Ascending aorta (tissue), 2 donors: Measurements from ENCODE around the gene KRTAP10-3. TPM values are rescaled to one million over a fixed set of nuclear protein-coding genes. Genes with fewer than 3 reads are reported as not detected.

ENCODE experiments used
- DNase-seq, 2 donors: peaks; one replicate each; pipeline ENCODE4 v3.0.0-alpha.2; 2019; ENCODE audit warnings: low spot score in 2 of 2
- H3K27ac ChIP-seq, 2 donors: fragments of 200-600 bp; sonication (generic); one replicate each; pipeline ENCODE4 v1.5.1; 2016 to 2017; ENCODE audit warnings: mild to moderate bottlenecking in 1 of 2
- H3K27me3 ChIP-seq: fragments of 200-600 bp; sonication (generic); one replicate; pipeline ENCODE4 v1.5.1; 2017
- H3K36me3 ChIP-seq, 2 donors: fragments of 200-600 bp; sonication (generic); one replicate each; pipeline ENCODE4 v1.5.1; 2016
- H3K4me1 ChIP-seq, 2 donors: fragments of 200-600 bp; sonication (generic); one replicate each; pipeline ENCODE4 v1.5.1; 2016 to 2017; ENCODE audit warnings: mild to moderate bottlenecking in 1 of 2
- H3K4me3 ChIP-seq, 2 donors: fragments of 200-600 bp; sonication (generic); one replicate each; pipeline ENCODE4 v1.5.1; 2016 to 2017; ENCODE audit warnings: mild to moderate bottlenecking in 1 of 2
- H3K9me3 ChIP-seq, 2 donors: fragments of 200-600 bp; sonication (generic); one replicate each; pipeline ENCODE4 v1.5.1; 2016
- intact Hi-C: fragments of 100-400 bp; cut with DNase I; formaldehyde crosslinking; loops from one replicate; pipeline ENCODE4 v1.15.1; 2023
- total RNA-seq: library from RNA; depleted of rRNA; stranded (reverse); fragments of >200 nt; gene quantifications from one replicate; pipeline ENCODE4 v1.1.0, GENCODE V29; 2016
- TF ChIP-seq, protein P1 (sequence below), 3 experiments: fragments of 200-600 bp in 2 of 3; fragments of 450-650 bp in 1 of 3; sonication (generic) in 2 of 3; IDR thresholded peaks; one replicate each; pipeline ENCODE4 v1.5.1; 2016 to 2019; ENCODE audit warnings: antibody characterized with exemption in 3 of 3, mild to moderate bottlenecking in 1 of 3, moderate library complexity in 1 of 3

The KRTAP10-3 gene
- total RNA-seq, 1 donor from 2014 or later: not detected

DNA sequence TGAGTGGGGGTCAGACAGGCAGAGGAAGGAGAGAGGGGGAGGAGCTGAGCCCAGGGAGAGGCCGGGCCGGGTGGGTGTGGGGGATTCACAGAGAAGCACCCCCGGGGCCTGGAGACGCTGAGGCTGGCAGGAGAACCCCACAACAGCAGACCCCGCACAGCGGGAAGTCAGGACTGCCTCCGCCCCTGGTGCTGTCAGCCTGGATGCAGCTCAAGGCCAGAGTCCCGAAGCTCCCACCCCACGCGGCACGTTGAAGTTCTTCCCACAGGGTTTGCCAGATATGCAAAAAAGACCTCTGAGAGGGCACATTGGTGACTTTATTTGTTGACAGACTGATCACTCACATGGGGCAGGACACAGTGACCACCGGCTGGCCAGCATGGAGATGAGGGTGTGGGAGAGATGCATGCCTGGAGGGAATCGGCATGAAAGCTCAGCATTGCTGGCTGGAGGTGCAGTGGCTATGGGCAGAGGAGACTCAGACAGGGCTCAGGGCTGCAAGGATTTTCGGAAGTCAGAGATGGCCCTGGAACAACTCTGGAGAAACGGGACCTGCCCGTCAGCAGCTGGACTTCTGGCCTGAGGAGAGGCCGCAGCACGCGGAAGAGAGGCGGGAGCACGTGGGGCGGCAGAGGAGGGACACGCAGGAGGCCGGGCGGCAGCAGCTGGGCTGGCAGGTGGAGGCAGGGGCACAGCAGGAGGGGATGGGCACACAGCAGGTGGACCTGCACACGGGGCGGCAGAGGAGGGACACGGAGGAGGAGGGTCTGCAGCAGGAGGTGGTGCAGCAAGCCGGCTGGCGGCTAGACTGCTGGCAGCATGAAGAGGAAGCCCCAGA lies 885 bp downstream of the KRTAP10-3 start:
- DNase-seq: no peak
- no peaks in the 10 kb centered on the region for H3K27me3 ChIP-seq
- H3K4me1 ChIP-seq: no peaks in the 10 kb centered on the region
- intact Hi-C loops: no loop called here
- no peak overlapping the region for H3K27ac ChIP-seq
- peaks cover 0 to 8% of the 10 kb centered on the region in 2 donors for H3K9me3 ChIP-seq
- no peaks in the 10 kb centered on the region for H3K36me3 ChIP-seq
- no peak overlapping the region for H3K4me3 ChIP-seq
- TF ChIP-seq, protein P1, sequence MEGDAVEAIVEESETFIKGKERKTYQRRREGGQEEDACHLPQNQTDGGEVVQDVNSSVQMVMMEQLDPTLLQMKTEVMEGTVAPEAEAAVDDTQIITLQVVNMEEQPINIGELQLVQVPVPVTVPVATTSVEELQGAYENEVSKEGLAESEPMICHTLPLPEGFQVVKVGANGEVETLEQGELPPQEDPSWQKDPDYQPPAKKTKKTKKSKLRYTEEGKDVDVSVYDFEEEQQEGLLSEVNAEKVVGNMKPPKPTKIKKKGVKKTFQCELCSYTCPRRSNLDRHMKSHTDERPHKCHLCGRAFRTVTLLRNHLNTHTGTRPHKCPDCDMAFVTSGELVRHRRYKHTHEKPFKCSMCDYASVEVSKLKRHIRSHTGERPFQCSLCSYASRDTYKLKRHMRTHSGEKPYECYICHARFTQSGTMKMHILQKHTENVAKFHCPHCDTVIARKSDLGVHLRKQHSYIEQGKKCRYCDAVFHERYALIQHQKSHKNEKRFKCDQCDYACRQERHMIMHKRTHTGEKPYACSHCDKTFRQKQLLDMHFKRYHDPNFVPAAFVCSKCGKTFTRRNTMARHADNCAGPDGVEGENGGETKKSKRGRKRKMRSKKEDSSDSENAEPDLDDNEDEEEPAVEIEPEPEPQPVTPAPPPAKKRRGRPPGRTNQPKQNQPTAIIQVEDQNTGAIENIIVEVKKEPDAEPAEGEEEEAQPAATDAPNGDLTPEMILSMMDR (IDR thresholded peaks at IDR 0.05): no peak

- no peak for DNase-seq
- H3K27ac ChIP-seq: no peak overlapping the region
- H3K9me3 ChIP-seq: no peaks in the 10 kb centered on the region
- TF ChIP-seq, protein P1 (IDR thresholded peaks at IDR 0.05): no peak
- H3K27me3 ChIP-seq: no peaks in the 10 kb centered on the region
- H3K36me3 ChIP-seq: no peaks in the 10 kb centered on the region
- intact Hi-C loops: no loop called here
- no peaks in the 10 kb centered on the region for H3K4me1 ChIP-seq
- H3K4me3 ChIP-seq: no peak overlapping the region
These were observed 1.7 kb downstream of the KRTAP10-3 start for GRCh38 chr21:44556879-44557278.

DNA sequence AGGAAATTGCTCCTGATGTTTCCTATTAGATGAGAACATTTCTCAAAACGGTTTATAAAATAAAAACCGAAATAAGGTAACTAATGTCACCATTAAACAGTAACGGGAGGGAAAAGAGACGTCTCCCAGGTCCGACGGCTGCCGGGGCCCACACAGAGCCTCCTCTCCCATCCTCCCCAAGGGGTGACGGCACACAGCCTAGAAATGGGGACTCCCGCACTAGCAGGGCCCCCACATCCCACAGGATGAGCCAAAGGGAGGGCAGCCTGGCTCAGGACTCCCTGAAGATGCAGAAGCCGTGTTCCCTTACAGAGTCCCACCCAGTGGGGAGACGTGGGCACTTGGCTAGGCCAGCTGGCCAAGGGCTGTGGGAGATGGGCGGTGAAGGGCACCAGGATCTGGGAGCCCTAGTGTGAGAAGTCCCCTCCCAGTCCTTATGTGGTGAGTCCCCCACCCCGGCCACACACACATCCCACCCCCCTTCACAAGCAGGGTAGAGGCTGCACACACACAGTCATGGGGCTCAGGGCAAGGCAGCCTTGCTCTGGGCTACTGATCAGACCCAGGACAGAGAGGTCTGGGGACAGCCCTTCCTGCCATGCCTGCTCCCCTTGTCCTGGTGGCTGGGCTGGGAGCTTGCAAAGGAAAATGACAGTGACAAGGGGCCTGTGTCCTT lies 3.3 kb downstream of the KRTAP10-3 start:
- Histone ChIP-seq H3K27me3 (no peaks in the 10 kb centered on the region), H3K36me3 (no peaks in the 10 kb centered on the region), H3K27ac (no peak overlapping the region), H3K4me1 (no peaks in the 10 kb centered on the region), H3K9me3 (no peaks in the 10 kb centered on the region), H3K4me3 (no peak overlapping the region)
- TF ChIP-seq, protein P1 (IDR thresholded peaks at IDR 0.05): no peak
- no peak for DNase-seq
- intact Hi-C loops: no loop called here

DNA sequence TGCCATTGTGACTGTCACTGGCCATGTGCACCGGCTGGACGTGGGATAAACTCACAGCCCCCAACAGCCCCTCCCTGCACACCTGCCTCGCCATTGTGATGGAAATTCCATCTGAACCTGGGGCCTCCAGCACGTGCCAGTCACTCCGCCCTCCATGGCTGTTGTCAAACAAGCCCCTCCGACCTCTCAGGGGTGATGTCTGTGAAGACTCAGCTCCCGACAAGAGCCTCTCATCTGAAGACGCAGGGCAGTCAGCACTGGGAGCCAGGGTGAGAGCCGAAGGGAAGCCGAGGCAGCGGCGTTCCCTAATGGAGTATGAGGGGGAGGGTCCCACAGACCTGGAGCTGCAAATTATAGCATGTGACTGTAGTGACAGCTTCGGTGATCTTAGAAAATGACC lies 5.9 kb downstream of the KRTAP10-3 start:
- Histone ChIP-seq H3K27ac (no peak overlapping the region), H3K36me3 (no peaks in the 10 kb centered on the region), H3K4me1 (no peaks in the 10 kb centered on the region), H3K27me3 (no peaks in the 10 kb centered on the region), H3K4me3 (no peak overlapping the region), H3K9me3 (no peaks in the 10 kb centered on the region)
- intact Hi-C loops: no loop called here
- TF ChIP-seq, protein P1 (IDR thresholded peaks at IDR 0.05): no peak
- DNase-seq: no peak

- DNase-seq: no peak
- TF ChIP-seq, protein P1 (IDR thresholded peaks at IDR 0.05): no peak
- Histone ChIP-seq H3K9me3 (peaks cover 0 to 2% of the 10 kb centered on the region in 2 donors), H3K27me3 (no peaks in the 10 kb centered on the region), H3K4me3 (no peak overlapping the region), H3K36me3 (no peaks in the 10 kb centered on the region), H3K4me1 (no peaks in the 10 kb centered on the region), H3K27ac (no peak overlapping the region)
- intact Hi-C loops: no loop called here
These were observed 6.5 kb downstream of the KRTAP10-3 start for GRCh38 chr21:44552136-44552535.
